Vagina (tissue), 2 donors: ENCODE results near the gene NTSR1. TPM values are rescaled to one million over a fixed set of nuclear protein-coding genes. Genes with fewer than 3 reads are reported as not detected.
A peak's percentile ranks its signal among the peaks of the same experiment; 100 is the strongest.

ENCODE experiments used
- DNase-seq, 2 donors: peaks; one replicate each; pipeline ENCODE4 v3.0.0-alpha.2; 2017; ENCODE audit errors: extremely low spot score in 2 of 2
- H3K27ac ChIP-seq: fragments of 200-600 bp; sonication (generic); one replicate; pipeline ENCODE4 v1.5.1; 2019
- H3K27me3 ChIP-seq: fragments of 200-600 bp; sonication (generic); one replicate; pipeline ENCODE4 v1.5.1; 2019
- H3K36me3 ChIP-seq, 2 donors: fragments of 200-600 bp; sonication (generic); one replicate each; pipeline ENCODE4 v1.5.1; 2017 to 2019
- H3K4me1 ChIP-seq: fragments of 200-600 bp; sonication (generic); one replicate; pipeline ENCODE4 v1.5.1; 2019
- H3K4me3 ChIP-seq, 2 donors: fragments of 200-600 bp; sonication (generic); 1 replicate in 1 of 2; 2 replicates in 1 of 2; pipeline ENCODE4 v1.5.1; 2016 to 2019
- H3K9me3 ChIP-seq: fragments of 200-600 bp; sonication (generic); one replicate; pipeline ENCODE4 v1.5.1; 2019
- POLR2A ChIP-seq, 2 donors: fragments of 450-650 bp; IDR thresholded peaks; one replicate each; pipeline ENCODE4 v1.6.1; 2017; ENCODE audit warnings: antibody characterized with exemption in 2 of 2, mild to moderate bottlenecking in 2 of 2, moderate library complexity in 2 of 2
- POLR2AphosphoS5 ChIP-seq, 2 donors: sonication (generic); formaldehyde crosslinking; IDR thresholded peaks; one replicate each; pipeline ENCODE4 v1.9.0; 2017; ENCODE audit warnings: antibody characterized with exemption in 2 of 2, mild to moderate bottlenecking in 2 of 2, low read depth in 1 of 2; ENCODE audit not compliant: insufficient read depth in 1 of 2
- intact Hi-C: fragments of 100-400 bp; cut with DNase I; formaldehyde crosslinking; loops from one replicate; pipeline ENCODE4 v1.15.1; 2023
- total RNA-seq: library from RNA; depleted of rRNA; stranded (reverse); fragments of >200 nt; gene quantifications from one replicate; pipeline ENCODE4 v1.2.3, GENCODE V29; 2016
- TF ChIP-seq, protein P1 (sequence below), 3 experiments: fragments of 450-650 bp in 2 of 3; fragments of 200-600 bp in 1 of 3; sonication (generic) in 1 of 3; IDR thresholded peaks; one replicate each; pipeline ENCODE4 v1.5.1; 2017 to 2019; ENCODE audit warnings: antibody characterized with exemption in 3 of 3, mild to moderate bottlenecking in 2 of 3, moderate library complexity in 2 of 3

NTSR1 gene
- total RNA-seq, 1 donor from 2014 or later = 0.49 TPM

DNA sequence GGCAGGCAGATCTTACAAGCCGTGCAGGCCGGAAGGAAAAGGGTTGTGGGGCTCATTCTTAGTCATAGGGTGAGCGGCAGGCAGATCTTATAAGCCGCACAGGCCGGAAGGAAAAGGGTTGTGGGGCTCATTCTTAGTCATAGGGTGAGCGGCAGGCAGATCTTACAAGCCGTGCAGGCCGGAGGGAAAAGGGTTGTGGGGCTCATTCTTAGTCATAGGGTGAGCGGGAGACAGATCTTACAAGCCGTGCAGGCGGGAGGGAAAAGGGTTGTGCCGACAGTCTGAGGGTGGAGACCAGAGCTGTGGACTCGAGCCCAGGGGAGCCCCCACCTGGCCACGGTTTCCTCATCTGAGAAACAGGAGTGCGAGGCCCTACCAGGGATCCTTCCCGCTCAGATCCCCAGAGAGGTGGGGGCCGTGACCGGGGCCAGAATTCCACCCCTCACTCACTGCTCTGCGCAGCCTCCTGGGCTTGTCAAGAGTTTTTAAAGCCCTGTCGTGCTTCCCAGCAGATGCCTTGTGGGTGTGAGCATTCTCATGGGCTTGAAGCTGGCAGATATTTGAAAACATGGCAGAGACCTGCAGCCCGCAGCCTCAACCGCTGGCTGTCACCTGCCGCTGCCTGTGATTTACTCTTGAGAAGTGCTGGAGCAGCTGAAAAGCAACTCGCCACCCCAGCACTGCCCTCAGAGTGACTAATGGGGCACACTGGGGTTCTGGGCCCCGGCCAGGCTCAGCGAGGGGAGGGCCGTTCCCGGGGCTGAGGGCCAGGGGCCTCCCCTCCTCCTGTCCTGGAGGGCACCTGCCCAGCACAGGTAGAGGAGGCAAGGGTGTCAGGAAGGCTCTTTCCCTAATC, 31.9 kb downstream of the NTSR1 start:
- Histone ChIP-seq H3K9me3 (no peaks in the 10 kb centered on the region), H3K4me3 (peak overlapping the region in 1 of 2 donors; percentile 13), H3K27me3 (no peaks in the 10 kb centered on the region), H3K4me1 (no peaks in the 10 kb centered on the region), H3K36me3 (no peaks in the 10 kb centered on the region), H3K27ac (no peak overlapping the region)
- DNase-seq = no peak
- no peak for TF ChIP-seq POLR2AphosphoS5 (IDR thresholded peaks at IDR 0.05; ENCODE audit: insufficient read depth in 1 of 2, low read depth in 1 of 2)
- no peak for TF ChIP-seq POLR2A (IDR thresholded peaks at IDR 0.05)
- TF ChIP-seq, protein P1, sequence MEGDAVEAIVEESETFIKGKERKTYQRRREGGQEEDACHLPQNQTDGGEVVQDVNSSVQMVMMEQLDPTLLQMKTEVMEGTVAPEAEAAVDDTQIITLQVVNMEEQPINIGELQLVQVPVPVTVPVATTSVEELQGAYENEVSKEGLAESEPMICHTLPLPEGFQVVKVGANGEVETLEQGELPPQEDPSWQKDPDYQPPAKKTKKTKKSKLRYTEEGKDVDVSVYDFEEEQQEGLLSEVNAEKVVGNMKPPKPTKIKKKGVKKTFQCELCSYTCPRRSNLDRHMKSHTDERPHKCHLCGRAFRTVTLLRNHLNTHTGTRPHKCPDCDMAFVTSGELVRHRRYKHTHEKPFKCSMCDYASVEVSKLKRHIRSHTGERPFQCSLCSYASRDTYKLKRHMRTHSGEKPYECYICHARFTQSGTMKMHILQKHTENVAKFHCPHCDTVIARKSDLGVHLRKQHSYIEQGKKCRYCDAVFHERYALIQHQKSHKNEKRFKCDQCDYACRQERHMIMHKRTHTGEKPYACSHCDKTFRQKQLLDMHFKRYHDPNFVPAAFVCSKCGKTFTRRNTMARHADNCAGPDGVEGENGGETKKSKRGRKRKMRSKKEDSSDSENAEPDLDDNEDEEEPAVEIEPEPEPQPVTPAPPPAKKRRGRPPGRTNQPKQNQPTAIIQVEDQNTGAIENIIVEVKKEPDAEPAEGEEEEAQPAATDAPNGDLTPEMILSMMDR (IDR thresholded peaks at IDR 0.05) = no peak
- intact Hi-C loops = no loop called here

DNA sequence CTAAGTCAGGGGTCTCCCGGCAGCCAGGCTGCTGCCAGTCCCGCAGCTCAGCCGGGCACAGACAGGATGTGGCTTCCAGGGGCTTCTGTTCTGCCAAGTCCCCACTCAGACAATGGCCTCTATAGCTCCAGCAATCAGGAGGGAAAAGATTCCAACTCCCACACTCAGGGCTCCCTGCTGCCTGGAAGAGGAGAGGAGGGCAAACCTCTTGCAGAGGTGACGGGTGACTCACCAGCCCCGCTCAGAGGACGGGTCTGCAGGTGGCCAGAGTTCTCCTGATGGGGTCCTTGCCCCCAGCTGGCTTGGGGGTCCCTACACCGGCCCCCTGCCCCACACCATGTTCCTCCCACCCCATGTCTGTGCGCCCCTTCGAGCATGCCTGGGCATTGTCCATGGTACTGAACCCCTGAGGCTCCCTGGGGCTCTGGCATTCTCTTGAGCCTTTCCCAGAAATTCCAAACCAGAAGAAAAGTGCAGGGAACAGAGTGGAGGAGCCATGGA, 32.6 kb downstream of the NTSR1 start:
- Histone ChIP-seq H3K36me3 (no peaks in the 10 kb centered on the region), H3K27ac (no peak overlapping the region), H3K4me3 (no peak overlapping the region), H3K4me1 (no peaks in the 10 kb centered on the region), H3K9me3 (no peaks in the 10 kb centered on the region), H3K27me3 (no peaks in the 10 kb centered on the region)
- intact Hi-C loops = no loop called here
- no peak for DNase-seq
- TF ChIP-seq, protein P1 (IDR thresholded peaks at IDR 0.05) = no peak
- TF ChIP-seq POLR2AphosphoS5 (IDR thresholded peaks at IDR 0.05; ENCODE audit: insufficient read depth in 1 of 2, low read depth in 1 of 2) (no peak), POLR2A (IDR thresholded peaks at IDR 0.05) (no peak)

DNA sequence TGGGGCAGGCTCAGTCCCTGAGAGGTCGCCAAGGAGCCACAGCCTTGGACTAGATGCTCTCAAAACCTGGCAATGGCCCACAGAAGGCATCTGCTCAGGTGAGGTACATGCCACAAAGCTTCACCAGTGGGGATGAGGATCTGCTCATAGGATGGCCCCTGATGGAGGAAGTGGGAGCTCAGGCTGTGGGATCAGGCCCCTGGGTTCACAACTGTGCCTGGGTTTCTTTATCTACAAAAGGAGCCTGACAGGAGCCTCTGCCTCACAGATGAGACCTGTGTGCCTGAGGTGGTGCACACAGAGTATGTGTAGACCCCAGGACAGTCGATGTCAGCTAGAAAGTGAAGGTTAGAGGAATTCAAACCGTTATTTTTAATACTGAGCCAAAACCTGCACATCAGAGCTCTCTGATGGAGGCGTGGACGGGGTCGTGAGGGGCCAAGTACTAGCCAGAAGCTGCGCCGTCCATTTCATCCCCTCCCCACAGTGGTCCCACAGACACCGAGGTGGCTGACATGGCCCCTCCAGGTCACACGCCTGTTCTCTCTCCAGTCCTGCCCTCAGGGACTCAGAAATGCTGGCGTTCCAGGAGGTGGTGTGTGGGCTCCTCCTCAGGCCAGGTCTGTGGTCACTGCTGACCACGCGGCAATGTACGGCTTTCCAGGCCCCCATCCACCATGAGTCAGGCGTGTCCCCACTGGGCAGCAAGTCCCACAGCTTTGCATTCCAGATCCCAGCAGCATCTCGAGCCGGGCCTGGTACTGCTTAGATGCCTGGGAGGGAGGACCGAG, 33.3 kb downstream of the NTSR1 start:
- intact Hi-C loops = no loop called here
- no peak for DNase-seq
- Histone ChIP-seq H3K27me3 (no peaks in the 10 kb centered on the region), H3K27ac (no peak overlapping the region), H3K4me1 (no peaks in the 10 kb centered on the region), H3K9me3 (no peaks in the 10 kb centered on the region), H3K36me3 (no peaks in the 10 kb centered on the region), H3K4me3 (no peak overlapping the region)
- TF ChIP-seq, protein P1 (IDR thresholded peaks at IDR 0.05) = no peak
- no peak for TF ChIP-seq POLR2AphosphoS5 (IDR thresholded peaks at IDR 0.05; ENCODE audit: insufficient read depth in 1 of 2, low read depth in 1 of 2)
- TF ChIP-seq POLR2A (IDR thresholded peaks at IDR 0.05) = no peak

DNA sequence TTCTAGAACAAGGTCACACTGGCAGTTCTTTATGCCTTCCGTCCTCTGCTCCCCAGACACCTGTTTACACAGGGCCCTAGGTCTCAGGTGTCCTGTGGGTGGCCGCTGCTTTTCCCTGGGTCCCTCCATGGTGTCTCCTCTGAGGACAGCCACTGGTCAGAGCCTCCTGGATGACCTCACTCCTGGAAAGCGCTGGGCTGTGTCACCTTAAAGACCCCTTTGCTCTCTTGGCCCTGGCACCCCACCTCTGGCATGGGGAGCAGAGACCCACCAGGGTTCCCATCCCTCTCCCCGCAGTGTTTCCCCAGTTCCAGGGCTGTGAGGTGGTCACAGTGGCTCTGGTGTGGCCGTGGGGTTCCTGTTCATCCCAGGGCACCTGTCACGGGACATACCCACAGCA, 33.9 kb downstream of the NTSR1 start:
- no peaks in the 10 kb centered on the region for H3K27me3 ChIP-seq
- no peaks in the 10 kb centered on the region for H3K4me1 ChIP-seq
- H3K4me3 ChIP-seq = no peak overlapping the region
- no peak for DNase-seq
- intact Hi-C loops = no loop called here
- no peak overlapping the region for H3K27ac ChIP-seq
- H3K9me3 ChIP-seq = no peaks in the 10 kb centered on the region
- H3K36me3 ChIP-seq = no peaks in the 10 kb centered on the region
- TF ChIP-seq, protein P1 (IDR thresholded peaks at IDR 0.05) = no peak
- TF ChIP-seq POLR2AphosphoS5 (IDR thresholded peaks at IDR 0.05; ENCODE audit: insufficient read depth in 1 of 2, low read depth in 1 of 2) = no peak
- no peak for TF ChIP-seq POLR2A (IDR thresholded peaks at IDR 0.05)
